NCI-H146 (cell line): ENCODE data around the gene OR10V1.
"Not testable (repeated sequence)": the region's sequence is repeated elsewhere in the genome, so short reads cannot be mapped to it uniquely, and the experiment has no call there.

Source experiments
- DNase-seq: peaks from one replicate; lab custom pipeline; 2025; lab: John Stamatoyannopoulos, UW

Gene OR10V1

DNA sequence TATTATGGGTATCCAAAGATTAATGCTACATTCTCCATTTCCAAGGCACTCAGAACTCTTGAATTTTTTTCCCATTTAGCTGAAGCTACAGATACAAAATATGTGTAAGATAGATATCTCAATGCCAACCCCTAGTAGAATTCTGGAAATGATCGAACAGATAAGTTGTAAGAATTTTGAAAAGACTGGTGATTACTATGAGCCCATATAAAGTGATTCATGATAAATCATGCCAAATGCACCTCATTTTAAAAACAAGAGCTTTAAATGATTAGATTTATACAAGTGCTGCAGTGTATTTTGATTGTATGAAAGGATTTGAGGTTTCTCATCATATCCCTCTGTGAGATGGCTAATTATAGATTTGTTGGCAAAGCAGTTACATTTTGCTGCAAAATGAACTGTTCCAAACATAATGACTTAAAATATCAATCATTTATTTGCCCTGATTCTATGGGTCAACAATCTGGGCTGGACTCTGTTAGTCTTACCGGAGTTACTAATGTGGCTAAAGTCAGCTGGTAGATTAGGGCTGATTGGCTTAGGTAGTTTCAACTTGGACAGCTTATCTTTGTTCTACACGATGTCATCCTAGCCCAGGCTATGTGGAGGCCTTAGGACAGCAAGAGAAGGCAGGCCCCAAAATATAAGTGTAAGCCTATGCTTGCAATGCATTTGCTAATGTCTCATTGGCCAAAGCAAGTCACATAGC, 3.4 kb downstream of the OR10V1 start:
- no peak for DNase-seq

DNA sequence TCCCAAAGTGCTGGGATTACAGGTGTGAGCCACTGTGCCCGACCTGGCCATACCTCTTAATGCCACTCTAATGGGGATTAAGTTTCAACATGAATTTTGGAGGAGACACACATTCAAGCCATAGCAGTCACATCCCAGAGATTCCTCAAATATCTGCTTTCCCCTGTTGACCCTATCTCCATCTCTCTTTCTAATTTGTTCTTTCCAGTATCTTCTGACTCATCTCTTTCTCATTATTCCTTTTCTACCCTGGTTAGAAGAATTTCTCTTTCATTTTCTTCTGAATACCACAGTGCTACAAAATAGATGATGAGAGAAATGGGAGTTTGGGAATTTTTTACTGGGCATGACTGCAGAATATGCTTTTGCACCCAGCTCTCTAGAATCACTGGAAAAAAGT, 5.1 kb downstream of the OR10V1 start:
- no peak for DNase-seq

DNA sequence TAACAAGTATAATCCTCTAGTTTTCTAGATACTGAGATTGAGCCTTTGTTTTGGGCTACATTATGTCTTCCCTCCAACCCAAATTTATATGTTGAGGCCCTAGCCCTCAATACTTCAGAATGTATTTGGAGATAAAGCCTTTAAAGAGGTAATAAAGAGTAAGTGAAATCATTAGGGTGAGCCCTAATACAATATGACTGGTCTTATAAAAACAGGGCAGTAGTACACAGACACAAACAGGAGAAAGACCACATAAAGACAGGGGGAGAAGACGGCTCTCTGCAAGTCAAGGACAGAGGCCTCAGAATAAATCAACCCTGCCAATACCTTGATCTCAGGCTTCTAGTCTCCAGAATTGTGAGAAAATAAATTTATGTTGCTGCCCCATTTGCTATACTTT, 6.3 kb downstream of the OR10V1 start:
- no peak for DNase-seq

DNA sequence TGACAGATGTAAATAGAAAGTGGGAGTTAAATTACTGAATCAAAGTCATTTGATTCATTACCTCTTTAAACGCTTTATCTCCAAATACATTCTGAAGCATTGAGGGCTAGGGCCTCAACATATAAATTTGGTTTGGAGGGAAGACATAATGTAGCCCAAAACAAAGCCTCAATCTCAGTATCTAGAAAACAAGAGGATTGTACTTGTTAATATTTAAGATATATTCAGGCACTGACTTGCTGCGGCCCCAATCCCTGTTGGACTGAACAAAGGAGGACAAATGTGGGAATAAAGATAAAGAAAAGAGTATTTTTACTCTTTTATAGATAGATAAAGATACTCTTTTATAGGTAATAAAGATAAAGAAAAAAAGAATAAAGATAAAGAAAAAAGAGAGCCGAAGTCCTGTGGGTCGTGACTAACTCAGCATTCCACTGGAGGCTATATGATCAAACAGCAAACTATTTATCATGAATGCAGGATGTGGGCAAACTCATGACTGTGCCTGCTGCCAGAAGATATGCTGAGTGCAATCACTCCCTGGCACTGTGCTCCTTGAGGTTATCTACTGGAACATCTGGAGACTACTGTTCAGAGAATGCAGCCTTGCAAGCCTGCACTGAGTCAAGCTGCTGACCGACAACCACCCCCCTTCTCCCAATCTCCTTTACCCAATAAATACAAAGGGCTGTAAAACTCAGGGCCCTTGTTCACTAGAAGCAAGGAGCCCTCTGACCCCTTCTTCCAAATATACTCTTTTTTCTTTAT, 6.9 kb downstream of the OR10V1 start:
- no peak for DNase-seq

DNA sequence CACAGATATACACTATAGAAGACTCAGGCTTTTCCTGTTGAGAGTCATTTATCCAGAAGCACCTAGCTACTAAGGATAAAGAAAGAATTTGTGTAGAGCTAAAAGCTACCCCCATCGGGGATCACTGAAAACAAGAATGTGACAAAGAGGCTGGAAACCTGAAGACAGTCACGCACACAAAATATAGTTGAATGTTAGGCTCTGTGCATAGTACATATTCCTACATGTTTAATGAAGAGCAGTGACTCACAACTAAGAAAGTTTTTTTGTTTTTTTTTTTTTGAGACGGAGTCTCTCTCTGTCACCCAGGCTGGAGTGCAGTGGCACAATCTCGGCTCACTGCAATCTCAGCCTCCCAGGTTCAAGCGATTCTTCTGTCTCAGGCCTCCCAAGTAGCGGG, 8.4 kb downstream of the OR10V1 start:
- no peak for DNase-seq

DNA sequence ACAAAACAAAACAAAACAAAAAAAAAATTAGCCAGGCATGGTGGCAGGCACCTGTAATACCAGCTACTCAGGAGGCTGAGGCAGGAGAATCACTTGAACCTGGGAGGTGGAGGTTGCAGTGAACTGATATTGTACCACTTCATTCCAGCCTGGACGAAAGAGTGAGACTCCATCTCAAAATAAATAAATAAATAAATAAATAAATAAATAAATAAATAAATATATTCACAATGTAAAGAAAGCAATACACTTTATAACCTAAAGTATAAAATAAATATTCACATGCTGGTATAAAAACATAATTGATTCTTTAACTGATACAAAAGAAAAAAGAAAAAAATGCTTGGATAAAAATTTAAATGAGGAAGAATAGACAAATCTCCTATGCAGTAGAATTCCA, 10.1 kb downstream of the OR10V1 start:
- not testable (repeated sequence) for DNase-seq

DNA sequence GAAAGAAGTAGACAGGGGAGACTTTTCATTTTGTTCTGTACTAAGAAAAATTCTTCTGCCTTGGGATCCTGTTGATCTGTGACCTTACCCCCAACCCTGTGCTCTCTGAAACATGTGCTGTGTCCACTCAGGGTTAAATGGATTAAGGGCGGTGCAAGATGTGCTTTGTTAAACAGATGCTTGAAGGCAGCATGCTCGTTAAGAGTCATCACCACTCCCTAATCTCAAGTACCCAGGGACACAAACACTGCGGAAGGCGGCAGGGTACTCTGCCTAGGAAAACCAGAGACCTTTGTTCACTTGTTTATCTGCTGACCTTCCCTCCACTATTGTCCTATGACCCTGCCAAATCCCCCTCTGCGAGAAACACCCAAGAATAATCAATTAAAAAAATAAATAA, 13.5 kb downstream of the OR10V1 start:
- not testable (repeated sequence) for DNase-seq

DNA sequence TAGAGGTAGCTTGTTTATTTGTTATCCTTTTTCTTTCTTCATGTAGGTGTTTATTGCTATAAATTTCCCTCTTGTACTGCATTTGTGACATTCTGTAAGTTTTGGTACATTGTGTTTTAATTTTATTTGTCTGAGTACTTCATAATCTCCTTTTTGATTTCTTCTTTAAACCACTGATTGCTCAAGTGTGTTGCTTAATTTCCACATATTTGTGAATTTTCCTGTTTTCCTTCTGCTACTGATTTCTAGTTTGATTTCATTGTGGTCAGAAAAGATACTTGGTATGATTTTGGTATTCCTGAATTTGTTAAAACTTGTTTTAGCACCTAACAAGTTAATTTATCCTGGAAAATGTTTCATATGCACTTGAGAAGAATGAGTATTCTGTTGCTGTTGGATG, 15.1 kb downstream of the OR10V1 start:
- DNase-seq = no peak

DNA sequence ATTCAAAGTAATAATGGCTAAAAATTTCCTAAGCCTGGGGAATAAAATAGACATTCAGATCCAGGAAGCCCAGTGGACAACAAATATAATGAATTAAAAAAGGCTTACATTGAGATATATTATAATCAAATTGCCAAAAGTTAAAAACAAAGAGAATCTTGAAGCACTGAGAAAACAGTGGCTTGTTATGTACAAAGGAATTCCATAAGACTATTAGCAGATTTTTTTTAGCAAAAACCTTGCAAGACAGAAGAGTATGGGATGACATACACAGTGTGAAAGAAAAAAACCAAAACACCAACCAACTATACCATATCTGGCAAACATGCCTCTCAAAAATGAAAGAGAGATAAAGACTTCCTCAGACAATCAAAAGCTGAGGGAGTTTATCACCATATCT, 20.7 kb downstream of the OR10V1 start:
- DNase-seq = no peak

DNA sequence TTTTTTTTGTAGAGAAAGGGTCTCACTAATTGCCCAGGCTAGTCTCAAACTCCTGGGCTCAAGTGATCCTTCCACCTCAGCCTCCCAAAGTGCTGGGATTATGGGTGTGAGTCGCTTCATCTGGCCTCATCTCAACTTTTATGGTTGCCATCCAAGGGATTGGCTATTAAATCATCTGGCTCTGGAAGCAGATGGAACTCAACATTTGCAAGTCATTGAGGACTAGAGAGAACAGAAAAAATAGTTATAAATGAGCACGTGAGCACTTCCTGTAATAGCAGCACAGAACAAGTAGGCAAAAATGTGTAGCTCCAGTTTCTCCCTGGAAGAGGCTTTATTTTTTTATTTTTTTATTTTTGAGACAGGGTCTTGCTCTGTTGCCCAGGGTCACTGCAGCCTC, 22.5 kb downstream of the OR10V1 start:
- no peak for DNase-seq

DNA sequence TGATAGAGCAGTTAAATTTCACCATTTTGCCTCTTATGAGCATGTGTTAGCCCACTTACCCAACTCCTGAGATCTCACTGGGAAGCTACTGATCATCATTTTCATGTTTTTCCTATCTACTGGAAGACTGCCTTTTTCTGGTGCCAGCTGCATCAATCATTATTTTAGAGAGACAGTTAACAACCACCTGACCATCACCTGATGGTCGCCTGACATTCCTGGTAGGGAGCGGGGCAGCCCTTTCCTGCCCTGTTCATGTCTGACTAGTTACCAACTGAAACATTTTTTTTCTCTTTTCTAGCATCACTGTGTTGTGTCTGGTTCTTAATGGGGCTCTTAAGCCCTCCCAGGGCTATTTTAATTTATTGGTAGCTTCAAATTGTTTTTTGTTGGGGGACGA, 24.6 kb downstream of the OR10V1 start:
- DNase-seq = no peak

DNA sequence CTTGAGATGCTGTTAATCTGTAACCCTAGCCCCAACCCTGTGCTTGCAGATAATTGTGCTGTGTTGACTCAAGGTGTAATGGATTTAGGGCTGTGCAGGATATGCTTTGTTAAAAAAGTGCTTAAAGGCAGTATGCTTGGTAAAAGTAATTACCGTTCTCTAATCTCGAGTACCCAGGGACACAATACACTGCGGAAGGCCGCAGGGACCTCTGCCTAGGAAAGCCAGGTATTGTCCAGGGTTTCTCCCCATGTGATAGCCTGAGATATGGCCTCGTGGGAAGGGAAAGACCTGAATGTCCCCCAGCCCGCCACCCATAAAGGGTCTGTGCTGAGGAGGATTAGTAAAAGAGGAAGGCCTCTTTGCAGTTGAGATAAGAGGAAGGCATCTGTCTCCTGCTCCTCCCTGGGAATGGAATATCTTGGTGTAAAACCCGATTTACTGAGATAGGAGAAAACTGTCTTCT, 32.4 kb downstream of the OR10V1 start:
- peak; percentile 39 for DNase-seq

DNA sequence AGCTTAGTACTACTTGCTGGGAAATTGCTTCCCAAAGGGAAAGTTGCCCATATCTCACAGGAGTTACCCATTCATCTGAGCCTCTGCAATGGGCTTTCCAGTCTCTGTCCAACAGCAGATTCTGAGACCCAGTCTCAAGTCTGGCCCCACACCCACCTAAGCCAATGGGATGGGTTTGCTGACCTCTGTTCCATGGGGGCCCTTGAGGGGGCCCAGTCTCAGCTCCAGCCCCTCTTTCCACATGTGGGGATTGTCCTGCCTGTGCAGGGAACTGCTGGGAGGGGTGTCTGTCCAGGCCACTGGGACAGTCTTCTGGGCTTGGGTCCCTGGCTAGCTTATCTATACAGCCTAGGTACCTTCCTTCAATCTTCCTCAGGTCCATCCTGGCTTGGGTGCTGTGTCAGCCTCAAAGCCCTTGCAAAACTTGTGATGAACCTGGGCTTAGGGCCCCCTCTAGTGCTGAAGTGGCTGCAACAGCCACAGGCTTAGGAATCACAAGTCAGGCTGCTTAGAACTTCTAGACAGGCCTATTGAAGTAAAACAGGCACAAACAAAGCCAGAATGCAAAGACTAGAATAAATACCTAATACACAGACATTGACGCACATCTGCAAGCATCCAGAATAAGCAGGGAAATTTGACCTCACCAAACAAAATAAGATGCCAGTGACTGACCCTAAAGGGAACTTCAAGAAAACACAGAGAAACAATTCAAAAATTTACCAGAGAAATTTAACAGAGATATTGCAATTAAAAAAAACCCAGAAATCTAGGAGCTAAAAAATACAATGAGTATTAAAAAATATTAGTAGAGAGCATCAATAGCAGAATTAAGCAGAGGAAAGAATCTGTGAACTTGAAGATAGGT, 33.1 kb downstream of the OR10V1 start:
- peak; percentile 75 for DNase-seq

DNA sequence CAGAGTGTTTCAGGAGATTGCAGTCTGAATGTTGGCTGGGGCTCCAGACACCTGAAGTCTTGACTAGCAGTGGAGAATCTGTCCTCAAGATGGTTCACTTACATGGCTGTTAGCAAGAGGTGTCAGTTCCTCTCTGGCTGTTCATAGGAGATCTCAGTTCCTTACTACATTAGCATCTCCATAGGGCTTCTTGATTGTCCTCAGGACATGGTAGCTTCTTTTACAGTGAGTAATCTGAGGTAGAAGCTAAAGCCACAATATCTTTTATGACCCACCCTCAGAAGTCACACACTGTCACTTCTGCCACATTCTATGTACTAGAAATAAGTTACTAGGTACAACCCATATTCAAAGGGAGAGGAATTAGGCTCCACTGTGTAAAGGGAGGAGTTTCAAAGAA, 34.3 kb downstream of the OR10V1 start:
- no peak for DNase-seq

DNA sequence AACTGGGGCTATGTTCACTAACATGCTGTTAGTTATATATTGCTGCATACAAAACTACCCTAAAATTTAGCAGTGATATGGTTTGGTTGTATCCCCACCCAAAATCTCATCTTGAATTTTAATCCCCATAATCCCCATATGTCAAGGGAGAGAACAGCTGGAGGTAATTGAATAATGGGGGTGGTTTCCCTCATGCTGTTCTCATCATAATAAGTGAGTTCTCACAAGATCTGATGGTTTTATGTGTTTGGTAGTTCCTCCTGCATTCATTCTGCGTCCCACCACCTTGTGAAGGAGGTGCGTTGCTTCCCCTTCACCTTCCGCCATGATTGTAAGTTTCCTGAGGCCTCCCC, 34.9 kb downstream of the OR10V1 start:
- DNase-seq = no peak

DNA sequence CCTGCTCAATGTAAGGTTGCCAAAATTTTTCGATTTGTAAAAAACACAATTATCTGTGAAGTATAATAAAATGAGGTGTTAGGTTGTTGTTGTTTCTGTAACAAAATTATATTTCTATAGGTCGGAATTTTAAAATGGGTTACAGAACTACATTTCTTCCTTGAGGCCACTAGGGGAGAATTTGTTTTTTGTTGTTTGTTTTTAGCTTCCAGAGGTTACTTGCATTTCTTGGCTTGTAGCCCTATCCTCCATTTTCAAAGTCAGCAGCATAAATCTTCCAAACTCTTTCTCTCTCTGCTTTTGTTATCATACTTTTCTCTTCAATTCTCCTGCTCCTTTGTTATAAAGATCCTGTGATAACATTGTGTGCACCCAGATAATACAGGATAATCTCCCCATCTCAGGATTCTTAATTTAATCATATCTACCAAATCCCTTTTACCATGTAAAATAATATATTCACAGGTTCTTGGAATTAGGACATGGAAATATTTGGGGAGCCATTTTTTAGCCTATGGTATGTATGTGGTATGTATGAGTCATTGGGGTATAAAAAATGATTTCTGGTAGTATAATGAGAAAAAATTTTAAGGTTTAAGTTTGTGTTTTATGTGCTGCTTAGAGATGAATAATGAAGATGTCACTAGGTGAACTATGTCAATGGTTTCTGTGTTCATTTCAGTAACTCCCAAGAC, 35.4 kb downstream of the OR10V1 start:
- DNase-seq = no peak

DNA sequence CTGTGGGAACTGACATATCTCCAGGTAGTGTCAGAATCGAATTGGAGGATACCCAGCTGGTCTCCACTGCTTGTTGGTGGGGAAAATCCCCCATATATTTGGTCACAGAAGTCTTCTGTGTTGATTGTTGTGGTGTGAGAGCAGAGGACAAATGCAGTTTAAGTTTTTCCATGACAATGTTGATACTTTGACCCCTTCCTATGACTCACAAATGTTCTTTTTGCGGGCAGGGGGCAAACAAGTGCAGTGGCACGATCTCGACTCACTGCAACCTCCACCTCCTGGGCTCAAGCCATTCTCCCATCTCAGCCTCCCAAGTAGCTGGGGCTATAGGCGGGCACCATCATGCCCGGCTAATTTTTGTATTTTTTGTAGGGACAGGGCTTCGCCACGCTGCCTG, 37.4 kb downstream of the OR10V1 start:
- no peak for DNase-seq

DNA sequence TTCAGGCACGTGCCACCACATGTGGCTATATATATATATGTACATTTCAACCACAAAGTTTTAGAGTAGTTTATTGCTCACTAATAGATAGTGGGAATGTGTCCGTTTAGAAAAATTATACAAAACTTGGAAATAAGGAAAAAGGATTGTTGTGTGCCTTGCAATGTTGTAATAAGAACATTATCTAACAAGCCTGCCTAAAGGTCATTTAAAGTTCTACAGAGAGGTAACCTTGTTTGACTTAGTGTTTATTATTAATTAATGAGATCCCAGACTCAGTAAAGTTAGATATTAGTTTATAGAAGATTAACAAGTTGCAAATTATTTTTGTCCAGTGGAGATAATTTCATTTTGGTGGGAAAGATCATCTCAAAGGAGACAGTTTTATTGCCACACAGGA, 39.4 kb downstream of the OR10V1 start:
- no peak for DNase-seq

DNA sequence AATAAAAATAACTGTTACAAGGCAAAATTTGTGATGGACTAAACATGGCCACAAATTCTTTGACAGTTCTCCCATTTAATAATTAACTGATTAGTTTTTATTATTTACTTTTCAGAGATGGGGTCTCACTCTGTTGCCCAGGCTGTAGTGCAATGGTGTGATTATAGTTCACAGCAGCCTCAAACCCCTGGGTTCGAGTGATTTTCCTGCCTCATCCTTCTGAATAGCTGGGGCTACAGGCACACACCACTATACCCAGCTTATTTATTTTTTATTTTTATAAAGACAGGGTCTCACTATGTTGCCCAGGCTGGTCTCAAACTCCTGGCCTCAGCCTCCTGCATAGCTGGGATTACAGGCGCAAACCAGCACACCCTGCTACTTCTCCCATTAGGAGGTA, 40.4 kb downstream of the OR10V1 start:
- no peak for DNase-seq

DNA sequence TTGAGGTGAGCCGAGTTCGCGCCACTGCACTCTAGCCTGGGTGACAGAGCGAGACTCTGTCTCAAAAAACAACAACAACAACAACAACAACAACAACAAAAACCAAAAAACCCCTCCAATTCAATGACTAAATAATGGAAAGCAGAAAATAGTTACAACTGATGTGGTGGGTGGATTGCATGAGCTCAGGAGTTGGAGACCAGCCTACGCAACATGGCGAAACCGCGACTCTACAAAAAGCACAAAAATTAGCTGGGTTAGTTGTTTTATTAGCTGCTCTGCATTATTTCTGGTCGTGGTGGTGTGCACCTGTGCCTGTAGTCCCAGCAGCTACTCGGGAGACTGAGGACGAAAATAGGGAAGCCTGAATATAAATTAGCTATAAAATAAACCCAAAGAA, 42.2 kb downstream of the OR10V1 start:
- no peak for DNase-seq

DNA sequence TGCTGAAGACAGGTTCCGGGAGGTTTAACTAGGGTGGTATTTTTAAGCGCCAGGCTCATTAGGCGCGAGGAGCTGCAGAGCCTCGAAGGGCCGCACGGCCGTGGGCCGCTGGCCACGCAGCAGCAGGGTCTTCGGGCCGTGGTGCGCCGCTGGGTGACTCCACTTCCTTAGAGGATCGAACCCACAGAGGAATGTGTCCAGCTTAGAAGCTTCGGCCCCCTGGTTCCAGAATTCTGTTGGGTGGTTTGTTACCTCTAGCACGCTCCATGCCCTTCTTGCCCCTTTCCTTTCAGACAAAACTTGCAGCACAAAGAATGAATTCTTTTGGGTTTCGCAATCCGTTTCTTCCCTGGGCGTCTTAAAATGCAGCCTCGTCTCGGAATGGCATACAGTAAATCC, 44.0 kb downstream of the OR10V1 start:
- peak; percentile 72 for DNase-seq

DNA sequence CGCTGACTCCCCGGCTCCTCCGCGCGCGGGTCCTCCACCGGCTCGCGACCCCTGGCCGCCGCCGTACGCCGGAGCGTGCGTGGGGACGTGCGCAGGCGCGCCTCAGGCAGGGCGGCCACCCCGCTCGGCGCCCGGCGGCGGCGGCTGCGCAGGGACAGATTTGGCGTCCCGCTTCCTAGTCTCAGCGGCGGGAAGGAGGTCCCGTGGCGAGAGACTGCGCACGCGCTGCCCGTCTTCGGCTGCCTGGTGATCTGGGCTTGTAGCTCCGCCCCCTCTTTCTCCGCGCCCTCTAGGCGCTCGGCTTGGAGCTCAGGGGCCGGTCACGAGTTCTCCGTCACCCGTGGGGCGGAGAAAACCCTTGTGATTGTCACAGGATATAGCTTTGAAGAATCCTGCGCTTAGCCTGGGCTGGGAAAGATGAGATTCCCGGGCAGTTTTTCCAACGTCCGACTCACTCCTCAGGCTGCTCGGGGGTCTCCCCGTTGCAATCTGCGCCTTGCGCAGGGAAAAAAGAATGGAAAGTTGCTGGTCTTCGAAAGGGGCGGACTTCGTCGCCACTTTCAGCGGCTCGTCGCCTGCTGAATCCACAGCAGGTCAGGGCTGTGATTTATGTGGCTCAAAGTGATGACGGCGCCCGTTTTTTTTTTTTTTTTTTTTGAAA, 44.6 kb downstream of the OR10V1 start, which contains the start of gene PATL1:
PATL1 (minus strand) TSS at position 88 of the 661 bp plus-strand sequence. CDS start 142 bp downstream, outside the sequence.
- DNase-seq = peak; percentile 98
